H1 (cell line): ENCODE results near the gene CCDC171. TPM values are rescaled to one million over a fixed set of nuclear protein-coding genes. Genes with fewer than 3 reads are reported as not detected.

ENCODE experiments used
- CTCF ChIA-PET: fragments of 300-600 bp; sonication (Branson Sonifier 250); formaldehyde crosslinking; loops from one replicate; lab custom pipeline; 2021; ENCODE audit not compliant: partially characterized antibody; lab: Charles Lee
- POLR2A ChIA-PET: fragments of 300-600 bp; sonication (Branson Sonifier 250); formaldehyde crosslinking; loops from one replicate; lab custom pipeline; 2021; ENCODE audit warnings: inconsistent platforms; ENCODE audit not compliant: partially characterized antibody; lab: Charles Lee
- DNase-seq, 2 experiments: peaks; one replicate each; pipeline versions ENCODE4 v3.0.0 to v3.0.0-alpha.2; 2010 to 2022; ENCODE audit warnings: low spot score in 2 of 2, low read depth in 1 of 2, mixed read lengths in 1 of 2
- FAIRE-seq: peaks from 2 replicates; lab custom pipeline; 2011; peaks lifted over from hg19 to GRCh38; lab: Jason Lieb, UNC
- H2AFZ ChIP-seq: 2 replicates; pipeline ENCODE4 v1.8.1; 2012; ENCODE audit warnings: low read length, inconsistent platforms
- H2AK5ac ChIP-seq: 2 replicates; pipeline ENCODE4 v1.6.1; 2013; ENCODE audit warnings: low read depth, low read length
- H2BK120ac ChIP-seq: replicated peaks from 2 replicates; pipeline ENCODE3; 2013; ENCODE audit warnings: low read depth, low read length, inconsistent platforms
- H2BK12ac ChIP-seq: 2 replicates; pipeline ENCODE4 v1.6.1; 2013; ENCODE audit warnings: low read depth, low read length
- H2BK15ac ChIP-seq: 2 replicates; pipeline ENCODE4 v1.6.1; 2013; ENCODE audit warnings: low read length
- H2BK20ac ChIP-seq: 2 replicates; pipeline ENCODE4 v1.6.1; 2013; ENCODE audit warnings: low read length
- H2BK5ac ChIP-seq: 2 replicates; pipeline ENCODE4 v1.6.1; 2013; ENCODE audit warnings: low read depth, low read length
- H3K14ac ChIP-seq: 2 replicates; pipeline ENCODE4 v1.6.1; 2013; ENCODE audit warnings: inconsistent platforms; ENCODE audit not compliant: insufficient read length
- H3K18ac ChIP-seq: 2 replicates; pipeline ENCODE4 v1.6.1; 2013; ENCODE audit warnings: low read length; ENCODE audit errors: extremely low read depth
- H3K23ac ChIP-seq: 2 replicates; pipeline ENCODE4 v1.6.1; 2013; ENCODE audit warnings: inconsistent platforms; ENCODE audit not compliant: insufficient read length
- H3K23me2 ChIP-seq: 2 replicates; pipeline ENCODE4 v1.6.1; 2013; ENCODE audit warnings: low read depth, low read length
- H3K27ac ChIP-seq: 2 replicates; pipeline ENCODE4 v1.6.1; 2011; ENCODE audit warnings: low read depth, low read length, inconsistent platforms
- H3K27me3 ChIP-seq, 4 experiments: replicated peaks in 1 of 4; 1 replicate in 1 of 4; 2 replicates in 3 of 4; pipeline versions ENCODE4 v1.6.1 to v1.8.1; 2011 to 2013; ENCODE audit warnings: low read length in 3 of 4, mild to moderate bottlenecking in 3 of 4, inconsistent platforms in 2 of 4, mixed read lengths in 2 of 4, moderate library complexity in 1 of 4; ENCODE audit not compliant: control insufficient read depth in 3 of 4, insufficient read depth in 3 of 4; ENCODE audit errors: extremely low read depth in 1 of 4
- H3K36me3 ChIP-seq, 4 experiments: 2 replicates each; pipeline versions ENCODE4 v1.6.1 to v1.8.1; 2011 to 2013; ENCODE audit warnings: mild to moderate bottlenecking in 4 of 4, low read length in 3 of 4, moderate library complexity in 2 of 4, control low read depth in 1 of 4, inconsistent platforms in 1 of 4; ENCODE audit not compliant: insufficient read depth in 4 of 4, control insufficient read depth in 2 of 4
- H3K4ac ChIP-seq: replicated peaks from 2 replicates; pipeline ENCODE3; 2013; ENCODE audit warnings: low read length, low read depth, mixed read lengths, inconsistent platforms; ENCODE audit not compliant: insufficient read length
- H3K4me1 ChIP-seq, 4 experiments: replicated peaks in 1 of 4; 1 replicate in 1 of 4; 2 replicates in 3 of 4; pipeline versions ENCODE4 v1.6.1 to v1.8.1; 2011 to 2013; ENCODE audit warnings: low read length in 3 of 4, inconsistent platforms in 2 of 4, mixed read lengths in 1 of 4; ENCODE audit not compliant: insufficient read depth in 4 of 4, control insufficient read depth in 3 of 4
- H3K4me2 ChIP-seq, 2 experiments: 2 replicates each; pipeline versions ENCODE4 v1.6.1 to v1.8.1; 2011 to 2013; ENCODE audit warnings: low read depth in 2 of 2, low read length in 2 of 2, control low read depth in 1 of 2, inconsistent platforms in 1 of 2, mild to moderate bottlenecking in 1 of 2; ENCODE audit not compliant: insufficient read depth in 1 of 2
- H3K4me3 ChIP-seq, 4 experiments: fragments of 200-600, 300-600 bp in 1 of 4; sonication (generic), shearing (Covaris generic), sonication (Bioruptor Twin) in 1 of 4; 2 replicates each; pipeline versions ENCODE4 v1.5.1 to v1.8.1; 2011 to 2016; ENCODE audit warnings: low read length in 4 of 4, low read depth in 3 of 4, control low read depth in 2 of 4, inconsistent platforms in 2 of 4, mild to moderate bottlenecking in 2 of 4, mixed read lengths in 1 of 4, moderate library complexity in 1 of 4; ENCODE audit not compliant: insufficient read depth in 2 of 4; ENCODE audit errors: extremely low read depth in 1 of 4
- H3K56ac ChIP-seq: replicated peaks from 2 replicates; pipeline ENCODE3; 2013; ENCODE audit warnings: low read depth, mild to moderate bottlenecking, mixed read lengths, low read length, inconsistent platforms; ENCODE audit not compliant: insufficient read length
- H3K79me1 ChIP-seq: 2 replicates; pipeline ENCODE4 v1.6.1; 2013; ENCODE audit warnings: low read depth, low read length, control low read depth
- H3K79me2 ChIP-seq, 2 experiments: 2 replicates each; pipeline versions ENCODE4 v1.6.1 to v1.8.1; 2012 to 2013; ENCODE audit warnings: low read length in 2 of 2, mild to moderate bottlenecking in 2 of 2, inconsistent platforms in 1 of 2; ENCODE audit not compliant: insufficient read depth in 2 of 2, control insufficient read depth in 1 of 2
- H3K9ac ChIP-seq, 4 experiments: replicated peaks in 1 of 4; 1 replicate in 1 of 4; 2 replicates in 3 of 4; pipeline versions ENCODE4 v1.6.1 to v1.8.1; 2011 to 2013; ENCODE audit warnings: low read depth in 3 of 4, low read length in 3 of 4, control low read depth in 2 of 4, mild to moderate bottlenecking in 2 of 4, moderate library complexity in 2 of 4, inconsistent platforms in 1 of 4; ENCODE audit errors: extremely low read depth in 1 of 4
- H3K9me3 ChIP-seq, 2 experiments: 2 replicates each; pipeline versions ENCODE4 v1.6.1 to v1.8.1; 2012 to 2013; ENCODE audit warnings: mild to moderate bottlenecking in 2 of 2, moderate library complexity in 2 of 2, control low read depth in 1 of 2, inconsistent platforms in 1 of 2, low read depth in 1 of 2, low read length in 1 of 2, mixed read lengths in 1 of 2; ENCODE audit not compliant: insufficient read depth in 2 of 2
- H4K20me1 ChIP-seq, 2 experiments: replicated peaks in 1 of 2; 2 replicates each; pipeline versions ENCODE3 to v1.8.1; 2011 to 2013; ENCODE audit warnings: inconsistent platforms in 2 of 2, low read length in 2 of 2, mild to moderate bottlenecking in 1 of 2; ENCODE audit not compliant: insufficient read depth in 2 of 2, control insufficient read depth in 1 of 2
- H4K5ac ChIP-seq: 2 replicates; pipeline ENCODE4 v1.6.1; 2013; ENCODE audit warnings: low read length, low read depth, mixed read lengths, inconsistent platforms; ENCODE audit not compliant: insufficient read length
- H4K8ac ChIP-seq: 2 replicates; pipeline ENCODE4 v1.8.0; 2013; ENCODE audit warnings: mild to moderate bottlenecking, moderate library complexity, low read length, inconsistent platforms; ENCODE audit not compliant: insufficient read depth; ENCODE audit errors: extremely low read depth
- H4K91ac ChIP-seq: replicated peaks from 2 replicates; pipeline ENCODE3; 2013; ENCODE audit warnings: low read length, mixed read lengths, inconsistent platforms; ENCODE audit not compliant: insufficient read length
- KDM5A ChIP-seq: fragments of 200-600 bp; IDR thresholded peaks from 2 replicates; pipeline ENCODE4 v1.7.1; 2012; ENCODE audit warnings: mild to moderate bottlenecking, low read length, inconsistent platforms, mixed read lengths
- RAD21 ChIP-seq, 2 experiments: IDR thresholded peaks in 1 of 2; conservative IDR thresholded peaks in 1 of 2; 2 replicates each; pipeline ENCODE4 v1.6.1; 2011; ENCODE audit warnings: low read depth in 2 of 2, low read length in 2 of 2, improper control_type of control experiment in 1 of 2, inconsistent platforms in 1 of 2, mild to moderate bottlenecking in 1 of 2, moderate library complexity in 1 of 2
- SP4 ChIP-seq: IDR thresholded peaks from 2 replicates; pipeline ENCODE4 v1.6.1; 2012; ENCODE audit warnings: low read length, inconsistent platforms
- WGBS, 2 experiments: shearing (Covaris generic) in 1 of 2; methylation state at CpG; one replicate each; pipeline versions ENCODE4 v1.1.6 to v1.1.7; 2013 to 2015; ENCODE audit warnings: low lambda C conversion rate in 2 of 2, mixed read lengths in 2 of 2, inconsistent platforms in 1 of 2, low coverage in 1 of 2, missing lambda C conversion rate in 1 of 2; ENCODE audit not compliant: insufficient replicate concordance in 2 of 2, insufficient coverage in 1 of 2, insufficient read length in 1 of 2; ENCODE audit errors: extremely low coverage in 1 of 2, missing lambda C conversion rate in 1 of 2; 5-methylcytosine and 5-hydroxymethylcytosine counted together
- polyA plus RNA-seq, 7 experiments: library from polyadenylated mRNA; depleted of rRNA in 3 of 7; stranded (reverse) in 5 of 7; unstranded in 2 of 7; fragments of >200 nt in 5 of 7; fragments of 200-250 nt in 2 of 7; gene quantifications; 1 replicate in 5 of 7; 2 replicates in 1 of 7; 4 replicates in 1 of 7; pipeline versions ENCODE4 v1.2.1 to v1.2.3, GENCODE V29; 2011 to 2013; ENCODE audit warnings: missing spikeins in 2 of 7, mixed read lengths in 2 of 7
- total RNA-seq: library from RNA; stranded (reverse); fragmentation: NEBNext Ultra II Directional; extraction: Animal tissue kit (Norgen Biotek cat#: 25700); gene quantifications from 2 replicates; pipeline ENCODE4 v1.2.1, GENCODE V29; 2021

CCDC171 gene
- total and polyA plus RNA-seq, 2 of the 8 experiments (the other 6 are each of a cell fraction or from before 2014, with no cell fraction given) = 0.83 to 2.3 TPM

DNA sequence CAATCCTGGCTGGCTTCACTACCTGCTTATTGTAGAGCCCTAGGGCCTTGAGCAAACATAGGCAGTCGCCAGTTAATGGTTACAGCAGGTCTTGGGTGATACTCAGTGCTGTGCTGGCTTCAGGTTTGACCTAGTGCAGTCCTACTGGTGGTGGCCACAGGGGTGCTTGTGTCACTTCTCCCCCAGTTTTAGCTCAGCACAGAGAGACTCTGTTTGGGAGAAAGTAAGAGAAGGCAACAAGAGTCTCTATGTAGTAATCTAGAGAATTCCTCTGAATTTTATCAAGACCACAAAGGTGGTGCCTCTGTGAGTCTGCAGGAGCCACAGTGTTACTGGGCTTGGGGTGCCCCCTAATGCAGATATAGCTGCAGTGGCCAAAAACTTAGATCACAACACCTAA, 165.6 kb downstream of the CCDC171 start:
- Histone ChIP-seq H3K79me1 (no peaks in the 10 kb centered on the region), H2BK120ac (no peak overlapping the region), H2BK5ac (no peak overlapping the region), H4K20me1 (no peaks in the 10 kb centered on the region), H4K91ac (no peak overlapping the region), H3K36me3 (no peaks in the 10 kb centered on the region), H3K9me3 (no peaks in the 10 kb centered on the region; a peak in 1 of 4 replicates), H3K23me2 (no peaks in the 10 kb centered on the region), H4K8ac (no peak overlapping the region), H3K4me2 (no peak overlapping the region), H3K27me3 (no peaks in the 10 kb centered on the region), H2AFZ (no peak overlapping the region), H3K18ac (no peak overlapping the region), H3K4me3 (no peak overlapping the region), H3K14ac (no peak overlapping the region), H3K79me2 (no peaks in the 10 kb centered on the region), H4K5ac (no peak overlapping the region), H3K56ac (no peak overlapping the region), H3K4ac (no peak overlapping the region), H3K27ac (no peak overlapping the region), H2BK12ac (no peak overlapping the region)
- ChIA-PET POLR2A (no interaction called here), CTCF (interaction anchor here (1.2 to 1.7 kb wide), 2 partner anchors 19 to 55 kb away, joined by 4 to 6 read pairs; no protein-coding TSS in a partner anchor)
- no peak for FAIRE-seq
- no peak for DNase-seq
- TF ChIP-seq KDM5A (no peak), SP4 (no peak), RAD21 (IDR thresholded peaks at IDR 0.05 in 1 of 2, conservative IDR thresholded peaks at IDR 0.05 in 1 of 2; ENCODE audit: low read depth in 2 of 2, low read length in 2 of 2) (peak in 1 of 2 experiments; percentile 34; a peak in 1 of 4 replicates)
- TF ChIP-seq, all 59 proteins: peak for 1
- Histone ChIP-seq H2BK20ac (no peak overlapping the region), H3K4me1 (peaks cover 0 to 3% (median 2%) of the 10 kb centered on the region in 4 experiments; a peak in 3 of 7 replicates), H3K9ac (no peak overlapping the region), H2AK5ac (no peak overlapping the region), H2BK15ac (no peak overlapping the region), H3K23ac (no peak overlapping the region)
- 100% methylated on average over 1 of the region's 1 CpG; no CpG with 5 or more reads in 1 of the 2 experiments for WGBS, 2 experiments
